B cell (primary cell): ENCODE results near the gene ICAM4. TPM values are rescaled to one million over a fixed set of nuclear protein-coding genes. Genes with fewer than 3 reads are reported as not detected.
A peak's percentile ranks its signal among the peaks of the same experiment; 100 is the strongest.

Experiments
- ATAC-seq: fragments of 200-7000 bp; cut with Tn5 transposase; one replicate; pipeline ENCODE4 v1.10.0; 2021; ENCODE audit warnings: low read depth, mild to moderate bottlenecking, moderate number of reproducible peaks, moderate library complexity
- CTCF ChIA-PET: fragments of 350-600 bp; sonication (Branson Sonifier 250); formaldehyde crosslinking; loops from one replicate; lab custom pipeline; 2021; ENCODE audit warnings: antibody characterized with exemption, inconsistent platforms; lab: Charles Lee
- POLR2A ChIA-PET: fragments of 350-600 bp; sonication (Branson Sonifier 250); formaldehyde crosslinking; loops from one replicate; lab custom pipeline; 2021; ENCODE audit warnings: antibody characterized with exemption; lab: Charles Lee
- DNase-seq: peaks from one replicate; pipeline ENCODE4 v3.0.0; 2013
- H2AFZ ChIP-seq: 2 replicates; pipeline ENCODE4 v1.6.1; 2012; ENCODE audit warnings: mild to moderate bottlenecking, low read depth, low read length; ENCODE audit not compliant: insufficient read depth, poor library complexity, severe bottlenecking
- H3K27ac ChIP-seq, 2 donors: 1 replicate in 1 of 2; 2 replicates in 1 of 2; pipeline ENCODE4 v1.5.1; 2012 to 2013; ENCODE audit warnings: low read length in 2 of 2, mild to moderate bottlenecking in 2 of 2, moderate library complexity in 1 of 2
- H3K27me3 ChIP-seq, 4 experiments: fragments of 200-600 bp in 1 of 4; sonication (generic) in 1 of 4; replicated peaks in 1 of 4; 1 replicate in 2 of 4; 2 replicates in 2 of 4; pipeline versions ENCODE4 v1.6.1 to v1.7.0; 2013 to 2016; ENCODE audit warnings: low read length in 3 of 4, mild to moderate bottlenecking in 2 of 4, mixed read lengths in 1 of 4, moderate library complexity in 1 of 4; ENCODE audit not compliant: insufficient read depth in 4 of 4, control insufficient read depth in 3 of 4; ENCODE audit errors: control extremely low read depth in 1 of 4
- H3K36me3 ChIP-seq, 2 experiments: replicated peaks in 1 of 2; 1 replicate in 1 of 2; 2 replicates in 1 of 2; pipeline versions ENCODE4 v1.6.1 to v1.7.1; 2013; ENCODE audit warnings: low read length in 1 of 2; ENCODE audit not compliant: insufficient read depth in 2 of 2, control insufficient read depth in 1 of 2; ENCODE audit errors: control extremely low read depth in 1 of 2, extremely low read depth in 1 of 2
- H3K4me1 ChIP-seq, 2 donors: fragments of 200-600 bp in 1 of 2; sonication (generic) in 1 of 2; 1 replicate in 1 of 2; 2 replicates in 1 of 2; pipeline versions ENCODE4 v1.5.1 to v1.6.1; 2013 to 2017; ENCODE audit warnings: low read length in 2 of 2; ENCODE audit not compliant: control insufficient read depth in 2 of 2, insufficient read depth in 2 of 2
- H3K4me2 ChIP-seq: replicated peaks from 2 replicates; pipeline ENCODE3; 2012; ENCODE audit warnings: mild to moderate bottlenecking, low read depth, low read length; ENCODE audit not compliant: poor library complexity, severe bottlenecking
- H3K4me3 ChIP-seq, 5 experiments: fragments of 200-600 bp in 1 of 5; sonication (generic) in 1 of 5; 1 replicate in 3 of 5; 2 replicates in 2 of 5; pipeline versions ENCODE4 v1.5.1 to v1.7.0; 2011 to 2016; ENCODE audit warnings: low read length in 4 of 5, mild to moderate bottlenecking in 4 of 5, low read depth in 2 of 5, control low read depth in 1 of 5, moderate library complexity in 1 of 5; ENCODE audit not compliant: insufficient read depth in 1 of 5; ENCODE audit errors: control extremely low read depth in 1 of 5, extremely low read depth in 1 of 5
- H3K79me2 ChIP-seq: fragments of 200-600 bp; sonication (generic); one replicate; pipeline ENCODE4 v1.6.0; 2016; ENCODE audit warnings: low read length; ENCODE audit not compliant: control insufficient read depth, insufficient read depth
- H3K9ac ChIP-seq: fragments of 200-600 bp; sonication (generic); 2 replicates; pipeline ENCODE4 v1.6.1; 2017; ENCODE audit warnings: mild to moderate bottlenecking, low read length, moderate library complexity
- H3K9me3 ChIP-seq, 3 donors: one replicate each; pipeline versions ENCODE4 v1.6.1 to v1.7.1; 2013; ENCODE audit warnings: low read length in 2 of 3; ENCODE audit not compliant: control insufficient read depth in 2 of 3, insufficient read depth in 1 of 3; ENCODE audit errors: control extremely low read depth in 1 of 3
- H4K20me1 ChIP-seq: 2 replicates; pipeline ENCODE4 v1.6.0; 2012; ENCODE audit warnings: mild to moderate bottlenecking, low read length; ENCODE audit not compliant: insufficient read depth, control insufficient read depth, poor library complexity, severe bottlenecking
- H3K27ac Mint-ChIP-seq: one replicate; pipeline ENCODE4 v1.8.0; 2021; ENCODE audit warnings: mixed read lengths
- H3K27me3 Mint-ChIP-seq: one replicate; pipeline ENCODE4 v1.8.0; 2021; ENCODE audit warnings: mixed read lengths
- H3K4me1 Mint-ChIP-seq: one replicate; pipeline ENCODE4 v1.8.0; 2021; ENCODE audit warnings: mixed read lengths
- H3K4me3 Mint-ChIP-seq: one replicate; pipeline ENCODE4 v1.8.0; 2021; ENCODE audit warnings: mixed read lengths
- H3K9me3 Mint-ChIP-seq: one replicate; pipeline ENCODE4 v1.8.0; 2022; ENCODE audit warnings: mixed read lengths; ENCODE audit not compliant: insufficient read depth
- EZH2 ChIP-seq: IDR thresholded peaks from 2 replicates; pipeline ENCODE4 v1.6.1; 2012; ENCODE audit warnings: borderline replicate concordance, low read depth, mild to moderate bottlenecking, moderate library complexity, low read length; ENCODE audit not compliant: insufficient read depth, poor library complexity, severe bottlenecking
- WGBS: methylation state at CpG from one replicate; pipeline ENCODE4 v1.1.5; 2013; ENCODE audit warnings: missing lambda C conversion rate; ENCODE audit not compliant: insufficient coverage; 5-methylcytosine and 5-hydroxymethylcytosine counted together
- intact Hi-C: fragments of 100-400 bp; cut with micrococcal nuclease; formaldehyde crosslinking; loops from one replicate; pipeline ENCODE4 v1.10.0; 2022
- polyA minus RNA-seq: library from RNA; depleted of rRNA, polyadenylated mRNA; stranded (reverse); fragments of >200 nt; gene quantifications from 2 replicates; pipeline ENCODE4 v1.2.3, GENCODE V29; 2012
- polyA plus RNA-seq: library from polyadenylated mRNA; depleted of rRNA; stranded (reverse); fragments of >200 nt; gene quantifications from 2 replicates; pipeline ENCODE4 v1.2.3, GENCODE V29; 2012
- total RNA-seq, 2 donors: library from RNA; stranded (reverse); fragments of 120-200 nt in 1 of 2; gene quantifications; 1 replicate in 1 of 2; 2 replicates in 1 of 2; pipeline versions ENCODE4 v1.2.3 to v1.2.4, GENCODE V29; 2013 to 2022
- TF ChIP-seq, protein P1 (sequence below): fragments of 200-600 bp; IDR thresholded peaks from one replicate; pipeline ENCODE4 v1.8.0; 2022; ENCODE audit warnings: antibody characterized with exemption, mild to moderate bottlenecking

Gene ICAM4, protein sequence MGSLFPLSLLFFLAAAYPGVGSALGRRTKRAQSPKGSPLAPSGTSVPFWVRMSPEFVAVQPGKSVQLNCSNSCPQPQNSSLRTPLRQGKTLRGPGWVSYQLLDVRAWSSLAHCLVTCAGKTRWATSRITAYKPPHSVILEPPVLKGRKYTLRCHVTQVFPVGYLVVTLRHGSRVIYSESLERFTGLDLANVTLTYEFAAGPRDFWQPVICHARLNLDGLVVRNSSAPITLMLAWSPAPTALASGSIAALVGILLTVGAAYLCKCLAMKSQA
- total RNA-seq (0.44 and 0.51 TPM in 2 replicates), polyA plus RNA-seq (0.71 and 0.78 TPM in 2 replicates), polyA minus RNA-seq (2.6 and 3.7 TPM in 2 replicates)
- total RNA-seq (2013) = 0.79 TPM

DNA sequence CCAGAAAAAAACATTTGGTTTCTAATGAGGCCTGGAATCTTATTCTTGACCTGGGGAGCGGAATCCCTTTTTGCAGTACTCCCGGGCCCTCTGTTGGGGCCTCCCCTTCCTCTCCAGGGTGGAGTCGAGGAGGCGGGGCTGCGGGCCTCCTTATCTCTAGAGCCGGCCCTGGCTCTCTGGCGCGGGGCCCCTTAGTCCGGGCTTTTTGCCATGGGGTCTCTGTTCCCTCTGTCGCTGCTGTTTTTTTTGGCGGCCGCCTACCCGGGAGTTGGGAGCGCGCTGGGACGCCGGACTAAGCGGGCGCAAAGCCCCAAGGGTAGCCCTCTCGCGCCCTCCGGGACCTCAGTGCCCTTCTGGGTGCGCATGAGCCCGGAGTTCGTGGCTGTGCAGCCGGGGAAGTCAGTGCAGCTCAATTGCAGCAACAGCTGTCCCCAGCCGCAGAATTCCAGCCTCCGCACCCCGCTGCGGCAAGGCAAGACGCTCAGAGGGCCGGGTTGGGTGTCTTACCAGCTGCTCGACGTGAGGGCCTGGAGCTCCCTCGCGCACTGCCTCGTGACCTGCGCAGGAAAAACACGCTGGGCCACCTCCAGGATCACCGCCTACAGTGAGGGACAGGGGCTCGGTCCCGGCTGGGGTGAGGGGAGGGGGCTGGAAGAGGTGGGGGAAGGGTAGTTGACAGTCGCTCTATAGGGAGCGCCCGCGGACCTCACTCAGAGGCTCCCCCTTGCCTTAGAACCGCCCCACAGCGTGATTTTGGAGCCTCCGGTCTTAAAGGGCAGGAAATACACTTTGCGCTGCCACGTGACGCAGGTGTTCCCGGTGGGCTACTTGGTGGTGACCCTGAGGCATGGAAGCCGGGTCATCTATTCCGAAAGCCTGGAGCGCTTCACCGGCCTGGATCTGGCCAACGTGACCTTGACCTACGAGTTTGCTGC lies at the start of gene ICAM4:
ICAM4 (plus strand) TSS at position 153 of the 935 bp plus-strand sequence; CDS start at position 211, 58 bp downstream.
- Mint-ChIP-seq H3K4me3 (peak within 1 kb of the TSS; percentile 77), H3K9me3 (no peaks in the 10 kb centered on the region), H3K27ac (peak within 1 kb of the TSS; percentile 71), H3K4me1 (peaks cover 58% of the 10 kb centered on the region), H3K27me3 (peaks cover 22% of the 10 kb centered on the region)
- WGBS = 5% methylated on average over 59 of the region's 59 CpGs
- Histone ChIP-seq H3K4me3 (peak within 1 kb of the TSS in 3 of 5 experiments; percentile 18 to 23 (median 19)), H3K9ac (peak within 1 kb of the TSS; percentile 9), H4K20me1 (peaks cover 16% of the 10 kb centered on the region), H3K36me3 (peaks cover 2 to 33% of the 10 kb centered on the region in 2 experiments), H3K4me2 (peak within 1 kb of the TSS; percentile 96), H2AFZ (peak within 1 kb of the TSS; percentile 32), H3K4me1 (peaks cover 61% of the 10 kb centered on the region in 2 donors), H3K27ac (no peak within 1 kb of the TSS), H3K27me3 (peaks cover 0 to 53% (median 33%) of the 10 kb centered on the region in 4 experiments), H3K9me3 (peaks cover 0 to 36% (median 0%) of the 10 kb centered on the region in 3 donors), H3K79me2 (no peaks in the 10 kb centered on the region)
- TF ChIP-seq, protein P1, sequence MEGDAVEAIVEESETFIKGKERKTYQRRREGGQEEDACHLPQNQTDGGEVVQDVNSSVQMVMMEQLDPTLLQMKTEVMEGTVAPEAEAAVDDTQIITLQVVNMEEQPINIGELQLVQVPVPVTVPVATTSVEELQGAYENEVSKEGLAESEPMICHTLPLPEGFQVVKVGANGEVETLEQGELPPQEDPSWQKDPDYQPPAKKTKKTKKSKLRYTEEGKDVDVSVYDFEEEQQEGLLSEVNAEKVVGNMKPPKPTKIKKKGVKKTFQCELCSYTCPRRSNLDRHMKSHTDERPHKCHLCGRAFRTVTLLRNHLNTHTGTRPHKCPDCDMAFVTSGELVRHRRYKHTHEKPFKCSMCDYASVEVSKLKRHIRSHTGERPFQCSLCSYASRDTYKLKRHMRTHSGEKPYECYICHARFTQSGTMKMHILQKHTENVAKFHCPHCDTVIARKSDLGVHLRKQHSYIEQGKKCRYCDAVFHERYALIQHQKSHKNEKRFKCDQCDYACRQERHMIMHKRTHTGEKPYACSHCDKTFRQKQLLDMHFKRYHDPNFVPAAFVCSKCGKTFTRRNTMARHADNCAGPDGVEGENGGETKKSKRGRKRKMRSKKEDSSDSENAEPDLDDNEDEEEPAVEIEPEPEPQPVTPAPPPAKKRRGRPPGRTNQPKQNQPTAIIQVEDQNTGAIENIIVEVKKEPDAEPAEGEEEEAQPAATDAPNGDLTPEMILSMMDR = no peak
- TF ChIP-seq EZH2 = no peak
- ChIA-PET CTCF (interaction anchor here (0.9 to 8.5 kb wide), 6 partner anchors 15 to 127 kb away, joined by 3 to 116 read pairs (median 8); partner anchors contain the start of genes ICAM1 and TYK2), POLR2A (interaction anchor here (0.6 to 5.4 kb wide), 3 partner anchors 9 to 62 kb away, joined by 3 to 27 read pairs (median 3); partner anchors contain the start of gene ICAM1)
- intact Hi-C loops = loop anchor here (2.0 kb wide), 1 partner anchor 16 kb away; the partner anchor contains the start of gene ICAM1
- ATAC-seq (no peak), DNase-seq (peak; percentile 66)
